Transverse colon (tissue), 4 donors: Measurements from ENCODE around the gene GADL1. TPM values are rescaled to one million over a fixed set of nuclear protein-coding genes. Genes with fewer than 3 reads are reported as not detected.

Experiments
- DNase-seq: peaks from one replicate; pipeline ENCODE4 v3.0.0-alpha.2; 2019
- H3K27ac ChIP-seq, 4 donors: fragments of 200-600 bp; sonication (generic); 2 replicates each; pipeline ENCODE4 v1.5.1; 2016 to 2018; ENCODE audit warnings: inconsistent platforms in 4 of 4
- H3K27me3 ChIP-seq: fragments of 200-600 bp; sonication (generic); 2 replicates; pipeline ENCODE4 v1.5.1; 2017; ENCODE audit warnings: inconsistent platforms
- H3K36me3 ChIP-seq, 4 donors: fragments of 200-600 bp; sonication (generic); 2 replicates each; pipeline ENCODE4 v1.5.1; 2017 to 2019; ENCODE audit warnings: inconsistent platforms in 4 of 4
- H3K4me1 ChIP-seq, 4 donors: fragments of 200-600 bp; sonication (generic); 2 replicates each; pipeline ENCODE4 v1.5.1; 2017 to 2020; ENCODE audit warnings: inconsistent platforms in 4 of 4
- H3K4me3 ChIP-seq, 4 donors: fragments of 200-600 bp; sonication (generic); 1 replicate in 1 of 4; 2 replicates in 3 of 4; pipeline versions ENCODE4 v1.5.1 to v1.6.1; 2017 to 2019; ENCODE audit warnings: inconsistent platforms in 4 of 4
- H3K9me3 ChIP-seq, 2 donors: fragments of 200-600 bp; sonication (generic); 2 replicates each; pipeline ENCODE4 v1.5.1; 2017 to 2019; ENCODE audit warnings: inconsistent platforms in 2 of 2
- EP300 ChIP-seq: sonication (generic); formaldehyde crosslinking; IDR thresholded peaks from one replicate; pipeline ENCODE4 v1.6.1; 2017; ENCODE audit warnings: antibody characterized with exemption, low read depth
- POLR2A ChIP-seq: fragments of 450-650 bp; IDR thresholded peaks from one replicate; pipeline ENCODE4 v1.6.1; 2016; ENCODE audit warnings: antibody characterized with exemption, mild to moderate bottlenecking, moderate library complexity
- POLR2AphosphoS5 ChIP-seq, 3 donors: sonication (generic); formaldehyde crosslinking; IDR thresholded peaks; one replicate each; pipeline ENCODE4 v1.6.1; 2016; ENCODE audit warnings: antibody characterized with exemption in 3 of 3
- WGBS, 2 donors: methylation state at CpG; one replicate each; pipeline ENCODE4 v1.1.5; 2018; ENCODE audit warnings: low coverage in 1 of 2; 5-methylcytosine and 5-hydroxymethylcytosine counted together
- in situ Hi-C, 4 donors: fragments of 200-750 bp; cut with MboI; loops; one replicate each; pipeline versions ENCODE4 v1.15.0 to v1.15.1; 2017; ENCODE audit warnings: low sequenced_read_pairs in 3 of 4, low pct_ligation_motif_present in 1 of 4, low pct_unique_long_range_greater_than_20kb in 1 of 4
- intact Hi-C: fragments of 100-400 bp; cut with DNase I; formaldehyde crosslinking; loops from one replicate; pipeline ENCODE4 v1.15.1; 2023; ENCODE audit warnings: low total_unique reads
- total RNA-seq, 4 donors: library from RNA; depleted of rRNA; stranded (reverse); fragments of >200 nt; gene quantifications; one replicate each; pipeline ENCODE4 v1.1.0, GENCODE V29; 2016
- TF ChIP-seq, protein P1 (sequence below), 5 experiments: fragments of 200-600 bp in 3 of 5; fragments of 450-650 bp in 2 of 5; sonication (generic) in 3 of 5; IDR thresholded peaks; 1 replicate in 2 of 5; 2 replicates in 3 of 5; pipeline ENCODE4 v1.5.1; 2016 to 2017; ENCODE audit warnings: antibody characterized with exemption in 5 of 5, inconsistent platforms in 3 of 5, mild to moderate bottlenecking in 2 of 5, moderate library complexity in 1 of 5

GADL1 gene
- total RNA-seq, 4 donors from 2014 or later: not detected

DNA sequence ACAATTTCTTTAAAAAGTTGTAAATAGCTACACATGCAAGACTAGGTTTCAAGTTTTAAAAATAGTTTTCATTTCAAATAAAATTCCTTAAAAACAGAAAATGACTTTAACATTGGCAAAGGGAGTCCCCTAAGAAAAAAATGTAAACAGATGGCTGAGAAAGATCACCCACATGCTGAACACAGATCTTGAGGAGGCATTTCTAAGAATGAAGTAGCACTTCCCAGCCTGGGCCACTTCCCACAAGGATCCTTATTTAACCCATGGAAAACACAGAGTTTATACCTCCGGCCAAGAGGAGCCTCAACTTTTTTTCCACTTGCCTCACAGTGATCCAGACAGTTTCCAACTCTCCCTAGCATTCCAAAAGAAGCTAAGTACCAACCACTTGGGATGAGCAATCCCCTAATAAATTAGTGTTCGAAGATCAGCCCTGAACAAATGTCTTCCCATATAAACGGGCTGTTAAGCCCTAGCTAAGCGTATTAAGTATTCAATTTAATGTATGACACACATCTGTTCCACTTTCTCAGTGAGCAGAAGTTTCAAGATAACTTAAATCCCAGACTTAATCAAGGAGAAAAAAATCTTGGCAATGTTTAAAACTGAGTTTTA, 61.4 kb downstream of the GADL1 start:
- in situ Hi-C loops: no loop called here
- DNase-seq: no peak
- H3K4me1 ChIP-seq: no peaks in the 10 kb centered on the region
- no peak overlapping the region for H3K4me3 ChIP-seq
- WGBS, 2 donors: 63 to 75% methylated on average over 4 of the region's 4 CpGs
- TF ChIP-seq POLR2A: no peak
- TF ChIP-seq, protein P1, sequence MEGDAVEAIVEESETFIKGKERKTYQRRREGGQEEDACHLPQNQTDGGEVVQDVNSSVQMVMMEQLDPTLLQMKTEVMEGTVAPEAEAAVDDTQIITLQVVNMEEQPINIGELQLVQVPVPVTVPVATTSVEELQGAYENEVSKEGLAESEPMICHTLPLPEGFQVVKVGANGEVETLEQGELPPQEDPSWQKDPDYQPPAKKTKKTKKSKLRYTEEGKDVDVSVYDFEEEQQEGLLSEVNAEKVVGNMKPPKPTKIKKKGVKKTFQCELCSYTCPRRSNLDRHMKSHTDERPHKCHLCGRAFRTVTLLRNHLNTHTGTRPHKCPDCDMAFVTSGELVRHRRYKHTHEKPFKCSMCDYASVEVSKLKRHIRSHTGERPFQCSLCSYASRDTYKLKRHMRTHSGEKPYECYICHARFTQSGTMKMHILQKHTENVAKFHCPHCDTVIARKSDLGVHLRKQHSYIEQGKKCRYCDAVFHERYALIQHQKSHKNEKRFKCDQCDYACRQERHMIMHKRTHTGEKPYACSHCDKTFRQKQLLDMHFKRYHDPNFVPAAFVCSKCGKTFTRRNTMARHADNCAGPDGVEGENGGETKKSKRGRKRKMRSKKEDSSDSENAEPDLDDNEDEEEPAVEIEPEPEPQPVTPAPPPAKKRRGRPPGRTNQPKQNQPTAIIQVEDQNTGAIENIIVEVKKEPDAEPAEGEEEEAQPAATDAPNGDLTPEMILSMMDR (IDR thresholded peaks at IDR 0.05): no peak
- no peak for TF ChIP-seq EP300
- no peak for TF ChIP-seq POLR2AphosphoS5 (IDR thresholded peaks at IDR 0.05)
- no peaks in the 10 kb centered on the region for H3K36me3 ChIP-seq
- H3K9me3 ChIP-seq: no peaks in the 10 kb centered on the region
- H3K27me3 ChIP-seq: no peaks in the 10 kb centered on the region
- intact Hi-C loops: no loop called here
- H3K27ac ChIP-seq: no peak overlapping the region

DNA sequence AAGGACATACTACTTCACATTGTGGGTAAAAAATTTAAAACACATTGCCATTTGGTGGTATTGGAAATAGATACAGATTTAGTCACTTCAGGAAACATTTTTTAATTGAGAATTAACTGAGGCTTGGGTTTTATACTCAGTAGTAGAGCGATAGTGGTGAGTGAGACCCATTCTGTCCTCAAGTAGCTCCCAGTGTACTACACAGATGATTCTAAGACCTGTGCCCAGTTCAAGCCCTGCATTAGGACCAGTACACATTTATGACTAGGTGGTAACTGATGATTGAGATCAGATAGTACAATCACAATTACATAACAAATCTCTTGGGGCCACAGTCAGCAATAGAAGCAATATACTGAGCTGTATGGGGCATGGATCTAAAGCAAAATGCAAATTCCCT, 67.4 kb downstream of the GADL1 start:
- Histone ChIP-seq H3K36me3 (no peaks in the 10 kb centered on the region), H3K27me3 (no peaks in the 10 kb centered on the region), H3K9me3 (no peaks in the 10 kb centered on the region), H3K27ac (no peak overlapping the region), H3K4me1 (no peaks in the 10 kb centered on the region), H3K4me3 (no peak overlapping the region)
- intact Hi-C loops (no loop called here), in situ Hi-C loops (no loop called here)
- WGBS, 2 donors: 83 to 87% methylated on average over 1 of the region's 1 CpG
- TF ChIP-seq EP300 (no peak), POLR2A (no peak), POLR2AphosphoS5 (IDR thresholded peaks at IDR 0.05) (no peak)
- TF ChIP-seq, protein P1 (IDR thresholded peaks at IDR 0.05): no peak
- DNase-seq: no peak

DNA sequence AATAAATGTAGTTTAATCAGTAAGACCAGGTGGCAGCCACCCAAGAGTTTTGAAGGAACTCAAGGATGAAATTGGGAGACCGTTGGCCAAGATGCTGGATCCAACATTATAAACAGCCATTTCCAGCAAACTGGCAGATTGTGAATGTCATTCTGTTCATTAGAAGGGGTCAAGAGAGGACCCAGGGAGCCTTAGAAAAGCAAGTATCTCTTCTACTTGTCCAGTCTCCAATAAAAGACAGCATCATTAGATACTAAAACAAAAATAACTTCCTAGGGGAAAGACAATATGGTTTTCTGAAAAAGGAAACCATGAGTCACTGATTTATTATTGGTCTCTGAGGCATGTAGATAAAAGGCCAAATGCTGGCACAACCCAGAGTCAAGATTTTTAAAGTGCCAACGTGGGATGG, 67.9 kb downstream of the GADL1 start:
- H3K9me3 ChIP-seq: no peaks in the 10 kb centered on the region
- no peak overlapping the region for H3K27ac ChIP-seq
- intact Hi-C loops: no loop called here
- TF ChIP-seq EP300 (no peak), POLR2A (no peak)
- no peaks in the 10 kb centered on the region for H3K4me1 ChIP-seq
- DNase-seq: no peak
- WGBS, 2 donors: 24 to 35% methylated on average over 2 of the region's 2 CpGs
- H3K36me3 ChIP-seq: no peaks in the 10 kb centered on the region
- H3K4me3 ChIP-seq: no peak overlapping the region
- in situ Hi-C loops: no loop called here
- no peaks in the 10 kb centered on the region for H3K27me3 ChIP-seq

DNA sequence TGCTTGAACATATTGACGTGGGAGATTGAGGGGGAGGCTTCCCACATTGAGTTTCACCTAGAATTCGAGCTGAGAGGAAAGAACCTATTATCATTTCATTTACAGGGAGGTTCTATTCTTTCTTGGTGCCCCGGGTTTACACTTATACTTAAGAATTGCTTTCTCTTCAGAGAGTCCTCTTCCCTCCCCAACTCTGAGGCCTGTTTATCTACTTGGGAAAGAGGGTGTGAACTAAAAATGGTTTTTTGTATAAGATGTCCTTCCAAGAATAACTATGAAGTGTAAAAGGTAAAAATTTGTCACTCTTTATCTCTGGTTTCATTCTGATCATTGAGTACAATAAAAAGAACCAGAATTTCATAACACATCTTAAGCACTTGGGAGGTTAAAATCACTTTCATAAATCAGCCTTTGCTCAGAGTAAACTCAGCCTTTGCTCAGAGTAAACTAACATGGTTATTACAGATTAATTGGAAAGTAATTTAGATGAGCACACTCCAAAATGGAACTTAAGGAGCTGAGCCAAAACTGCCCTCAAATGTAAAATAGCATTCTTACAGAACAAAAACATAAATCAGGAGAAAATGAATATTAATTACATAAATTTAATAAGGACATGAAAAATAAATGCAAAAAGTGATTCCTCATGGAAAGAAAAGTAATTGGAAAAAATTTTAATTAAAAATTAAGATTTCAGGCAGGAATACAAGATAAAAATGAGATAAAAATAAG, 75.2 kb downstream of the GADL1 start:
- Histone ChIP-seq H3K36me3 (no peaks in the 10 kb centered on the region), H3K27me3 (no peaks in the 10 kb centered on the region), H3K27ac (no peak overlapping the region), H3K4me1 (no peaks in the 10 kb centered on the region), H3K9me3 (no peaks in the 10 kb centered on the region), H3K4me3 (no peak overlapping the region)
- DNase-seq: no peak
- TF ChIP-seq POLR2AphosphoS5 (IDR thresholded peaks at IDR 0.05) (no peak), EP300 (no peak), POLR2A (no peak)
- TF ChIP-seq, protein P1 (IDR thresholded peaks at IDR 0.05): no peak
- intact Hi-C loops (no loop called here), in situ Hi-C loops (no loop called here)
- WGBS, 2 donors: 66 to 70% methylated on average over 3 of the region's 3 CpGs
